Esophagus muscularis mucosa (tissue), 4 donors: Measurements from ENCODE around the gene ELOVL2.

Experiments
- EP300 ChIP-seq: sonication (generic); formaldehyde crosslinking; IDR thresholded peaks from one replicate; pipeline ENCODE4 v1.6.1; 2017; ENCODE audit warnings: antibody characterized with exemption
- POLR2A ChIP-seq: fragments of 450-650 bp; IDR thresholded peaks from one replicate; pipeline ENCODE4 v1.6.1; 2017; ENCODE audit warnings: antibody characterized with exemption, moderate library complexity, mild to moderate bottlenecking, low read depth
- POLR2AphosphoS5 ChIP-seq, 2 donors: sonication (generic); formaldehyde crosslinking; IDR thresholded peaks; one replicate each; pipeline ENCODE4 v1.6.1; 2017; ENCODE audit warnings: antibody characterized with exemption in 2 of 2
- TF ChIP-seq, protein P1 (sequence below), 3 experiments: fragments of 200-600 bp in 2 of 3; fragments of 450-650 bp in 1 of 3; sonication (generic) in 2 of 3; IDR thresholded peaks; one replicate each; pipeline ENCODE4 v1.5.1; 2017 to 2019; ENCODE audit warnings: antibody characterized with exemption in 3 of 3, mild to moderate bottlenecking in 2 of 3, moderate library complexity in 1 of 3

DNA sequence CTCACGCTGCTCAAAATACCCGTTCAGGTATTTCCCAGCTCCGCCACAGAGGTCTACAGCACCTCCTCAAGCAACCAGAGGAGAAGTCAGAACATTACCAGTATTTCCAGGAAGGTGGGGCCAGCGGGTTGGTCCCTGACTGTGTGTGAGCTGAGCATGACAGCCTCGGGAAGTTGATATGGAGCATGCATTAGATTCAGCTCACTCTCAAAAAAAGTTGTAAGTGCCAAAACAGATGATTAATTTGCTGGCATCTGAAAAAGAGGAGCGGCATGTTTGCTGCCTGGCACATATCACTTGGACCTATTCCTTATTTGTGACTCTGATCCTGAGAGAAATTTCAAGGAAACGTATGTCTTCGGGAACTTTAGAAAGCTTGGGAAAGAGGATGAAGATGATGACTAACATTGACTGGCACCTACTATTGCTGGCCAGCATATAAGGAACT is 32.3 kb downstream of the ELOVL2 start:
- TF ChIP-seq POLR2A = no peak
- no peak for TF ChIP-seq EP300
- TF ChIP-seq, protein P1, sequence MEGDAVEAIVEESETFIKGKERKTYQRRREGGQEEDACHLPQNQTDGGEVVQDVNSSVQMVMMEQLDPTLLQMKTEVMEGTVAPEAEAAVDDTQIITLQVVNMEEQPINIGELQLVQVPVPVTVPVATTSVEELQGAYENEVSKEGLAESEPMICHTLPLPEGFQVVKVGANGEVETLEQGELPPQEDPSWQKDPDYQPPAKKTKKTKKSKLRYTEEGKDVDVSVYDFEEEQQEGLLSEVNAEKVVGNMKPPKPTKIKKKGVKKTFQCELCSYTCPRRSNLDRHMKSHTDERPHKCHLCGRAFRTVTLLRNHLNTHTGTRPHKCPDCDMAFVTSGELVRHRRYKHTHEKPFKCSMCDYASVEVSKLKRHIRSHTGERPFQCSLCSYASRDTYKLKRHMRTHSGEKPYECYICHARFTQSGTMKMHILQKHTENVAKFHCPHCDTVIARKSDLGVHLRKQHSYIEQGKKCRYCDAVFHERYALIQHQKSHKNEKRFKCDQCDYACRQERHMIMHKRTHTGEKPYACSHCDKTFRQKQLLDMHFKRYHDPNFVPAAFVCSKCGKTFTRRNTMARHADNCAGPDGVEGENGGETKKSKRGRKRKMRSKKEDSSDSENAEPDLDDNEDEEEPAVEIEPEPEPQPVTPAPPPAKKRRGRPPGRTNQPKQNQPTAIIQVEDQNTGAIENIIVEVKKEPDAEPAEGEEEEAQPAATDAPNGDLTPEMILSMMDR (IDR thresholded peaks at IDR 0.05) = no peak
- TF ChIP-seq POLR2AphosphoS5 (IDR thresholded peaks at IDR 0.05) = no peak
